GM12873 (cell line): ENCODE data around the gene TRIP12.

Source experiments
- CTCF ChIP-seq: IDR thresholded peaks from 2 replicates; pipeline ENCODE4 v1.5.1; 2012; ENCODE audit warnings: low read depth, mild to moderate bottlenecking, moderate library complexity, low read length, control low read depth; ENCODE audit not compliant: insufficient read depth; ENCODE audit errors: missing control alignments

The TRIP12 gene

GRCh38 chr2:229748950-229749349, 172.9 kb downstream of the TRIP12 start:
- no peak for TF ChIP-seq CTCF

DNA sequence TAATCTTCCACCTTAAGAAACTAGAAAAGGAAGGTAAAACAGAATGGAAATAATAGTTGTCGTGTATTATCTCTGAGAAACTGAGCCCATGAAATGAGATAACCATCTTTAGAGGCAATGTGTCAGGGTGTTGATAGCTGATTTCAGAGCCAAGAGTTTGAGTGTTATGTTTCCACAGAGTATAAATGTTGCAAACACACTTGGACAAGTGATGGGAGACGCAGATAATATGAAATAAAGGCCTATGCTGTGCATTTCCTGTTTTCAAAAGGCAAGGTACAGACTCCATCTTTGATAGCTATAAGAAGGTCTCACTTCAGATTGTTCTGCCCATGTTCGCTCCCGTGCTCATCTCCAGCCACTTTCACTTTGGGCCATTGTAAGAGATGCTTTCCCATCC, 181.5 kb downstream of the TRIP12 start:
- no peak for TF ChIP-seq CTCF

DNA sequence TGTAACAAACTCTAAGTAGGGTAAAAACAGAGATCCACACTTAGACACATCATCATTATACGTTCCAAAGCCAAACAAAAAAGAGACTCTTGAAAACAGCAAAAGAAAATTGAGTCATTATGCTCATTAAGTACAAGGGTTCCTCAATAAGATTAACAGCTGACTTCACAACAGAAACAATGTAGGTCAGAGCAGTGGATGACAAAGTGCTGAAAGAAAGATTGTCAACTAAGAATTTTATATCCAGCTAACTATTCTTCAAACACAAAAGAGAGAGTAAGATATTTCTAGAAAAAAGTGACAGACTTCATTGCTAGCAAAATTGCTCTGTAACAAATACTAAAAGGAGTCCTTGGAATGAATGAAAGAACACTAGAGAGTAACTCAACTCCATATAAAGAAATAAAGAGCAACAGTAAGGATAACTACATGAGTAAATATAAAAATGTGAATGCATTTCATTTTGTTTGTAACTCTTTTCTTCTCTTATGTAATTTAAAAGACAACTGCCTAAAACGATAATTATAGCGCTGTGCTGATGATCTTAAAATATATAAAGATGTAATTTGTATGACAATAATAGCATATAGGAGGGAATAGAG, 183.7 kb downstream of the TRIP12 start:
- no peak for TF ChIP-seq CTCF

DNA sequence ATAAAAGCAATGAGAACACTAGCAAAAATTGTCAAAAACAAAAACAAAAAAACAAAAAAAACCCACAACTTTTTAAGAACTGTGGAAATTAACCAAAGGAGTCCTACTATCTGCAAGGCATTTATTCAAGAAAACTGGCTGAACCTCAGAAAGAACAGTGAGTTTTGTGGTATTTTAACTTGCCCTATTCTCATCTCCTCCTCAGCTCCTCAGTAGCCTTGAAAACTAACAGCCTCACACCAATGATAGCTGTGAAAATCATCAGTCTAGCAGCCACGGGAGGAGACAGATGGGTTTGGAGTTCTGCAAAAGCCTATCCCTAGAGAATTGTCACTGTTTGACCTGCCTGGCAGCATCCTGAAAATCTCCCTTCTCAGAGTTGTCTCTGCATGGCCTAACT, 187.4 kb downstream of the TRIP12 start:
- no peak for TF ChIP-seq CTCF

DNA sequence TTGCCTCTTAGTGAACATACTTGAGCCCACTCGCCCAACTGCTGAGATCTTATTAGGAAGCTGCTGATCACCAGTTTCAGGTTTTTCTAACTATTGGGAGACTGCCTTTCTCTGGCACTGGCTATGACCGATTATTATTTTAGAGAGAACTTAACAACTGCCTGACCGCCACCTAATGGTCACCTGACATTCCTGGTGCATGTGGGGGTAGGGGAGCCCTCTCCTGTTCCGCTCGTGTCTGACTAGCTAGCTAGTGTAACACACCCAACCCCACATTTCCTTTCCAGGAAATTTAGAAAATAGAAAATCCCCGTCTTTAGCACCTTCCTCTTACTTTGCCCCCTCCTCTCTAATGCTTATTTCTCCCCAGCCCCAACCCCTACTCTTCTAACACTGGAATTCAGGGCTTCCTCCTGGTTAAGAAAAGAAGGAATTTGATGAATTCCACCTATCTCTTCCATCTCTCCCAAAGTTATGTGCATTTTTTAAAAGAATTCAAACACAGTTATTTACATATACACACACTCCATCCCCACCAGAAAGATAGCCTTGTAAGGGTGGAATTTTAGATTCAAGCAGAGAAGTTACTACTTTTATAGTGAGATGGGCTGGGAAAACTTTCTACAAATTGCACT, 188.1 kb downstream of the TRIP12 start:
- TF ChIP-seq CTCF, result no peak

GRCh38 chr2:229732897-229733296, 188.9 kb downstream of the TRIP12 start:
- no peak for TF ChIP-seq CTCF

- TF ChIP-seq CTCF, result no peak
These were observed 189.9 kb downstream of the TRIP12 start for GRCh38 chr2:229731916-229732315.
